ENCODE results near the gene DGCR6L. TPM values are rescaled to one million over a fixed set of nuclear protein-coding genes. Genes with fewer than 3 reads are reported as not detected.

The DGCR6L gene
- total RNA-seq, 1 experiment from 2014 or later, result 50.7 TPM

DNA sequence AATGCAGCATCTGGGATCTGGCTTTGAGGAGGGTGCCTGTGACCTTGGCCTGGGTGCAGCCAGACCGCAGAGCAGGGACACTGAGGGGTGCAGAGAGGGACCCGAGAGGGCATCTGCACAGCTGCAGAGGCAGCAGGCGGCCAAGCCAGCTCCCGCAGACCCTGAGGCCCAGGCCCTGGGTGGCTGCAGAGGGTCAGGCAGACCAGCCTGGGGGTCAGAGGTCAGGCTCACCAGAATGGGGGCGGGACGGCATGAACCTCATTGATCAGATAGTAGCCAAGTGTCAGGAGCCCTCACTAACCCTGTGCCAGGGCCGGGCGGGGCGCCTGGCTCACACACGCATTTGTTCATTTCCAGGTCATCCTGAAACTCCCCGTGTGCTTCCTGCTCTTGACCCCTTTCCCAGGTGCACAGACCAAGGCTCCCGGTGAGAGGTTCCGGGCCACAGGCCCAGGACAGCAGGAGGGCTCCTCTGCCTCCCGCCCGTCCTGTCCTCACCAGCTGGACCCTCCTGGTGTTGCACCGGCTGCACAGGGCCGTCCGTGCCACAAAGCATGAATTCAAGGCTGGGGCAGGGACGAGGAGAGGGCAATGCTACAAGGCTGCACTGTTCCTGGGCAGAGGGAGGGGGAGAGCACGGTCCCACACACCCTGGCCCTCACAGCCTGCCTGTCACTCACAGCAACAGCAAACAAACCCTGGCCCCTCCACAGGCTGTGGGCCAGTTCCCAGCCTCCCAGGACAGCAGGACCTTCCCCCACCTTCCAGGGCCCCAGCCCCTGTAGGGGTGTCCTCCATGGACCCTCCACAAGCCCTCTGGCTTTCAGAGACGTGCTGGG lies 55.0 kb downstream of the DGCR6L start:
- Histone ChIP-seq H3K9me3 (ENCODE audit: low read depth, low read length, poor library complexity, severe bottlenecking) (no peaks in the 10 kb centered on the region), H3K27ac (ENCODE audit: low read depth, low read length, poor library complexity, severe bottlenecking) (no peak overlapping the region), H3K27me3 (replicated peaks; ENCODE audit: insufficient read depth, low read depth, low read length, poor library complexity) (no peaks in the 10 kb centered on the region), H3K36me3 (ENCODE audit: insufficient read depth, low read length, poor library complexity, severe bottlenecking) (no peaks in the 10 kb centered on the region), H3K4me3 (ENCODE audit: low read depth, low read length, poor library complexity, severe bottlenecking) (no peak overlapping the region), H3K4me1 (ENCODE audit: insufficient read depth, low read length, poor library complexity, severe bottlenecking) (peaks cover 8% of the 10 kb centered on the region)
- TF ChIP-seq EZH2 (IDR thresholded peaks at IDR 0.05; ENCODE audit: borderline replicate concordance, low read depth, low read length, poor library complexity, severe bottlenecking), result no peak
- no peak for TF ChIP-seq CTCF (conservative IDR thresholded peaks at IDR 0.05; ENCODE audit: low read depth, low read length)
- POLR2A ChIA-PET (ENCODE audit: low non-redundant PET), result no interaction called here
- intact Hi-C loops (cut with micrococcal nuclease; ENCODE audit: unreplicated experiment), result no loop called here
- no peak for DNase-seq (ENCODE audit: low spot score)
- CTCF ChIA-PET, result interaction anchor here (0.5 kb wide), 1 partner anchor 18 kb away, joined by 4 read pairs; no protein-coding TSS in a partner anchor
- BruUV-seq (replicated peaks), result no TSS peak

Other genes starting within 250 kb of the DGCR6L start
- gene DGCR8, start 239.8 kb downstream of the DGCR6L start, total RNA-seq (2021), result 63.2 and 74.8 TPM in 2 replicates
- 501 and 509 TPM in 2 replicates for gene RANBP1, start 204.0 kb downstream of the DGCR6L start, total RNA-seq (2021)
- gene TRMT2A, start 202.8 kb downstream of the DGCR6L start, total RNA-seq (2021), result 68.1 and 71.1 TPM in 2 replicates
- gene ZDHHC8, start 188.3 kb downstream of the DGCR6L start, total RNA-seq (2021), result 58.8 and 60.2 TPM in 2 replicates
- gene CCDC188, start 169.0 kb downstream of the DGCR6L start, total RNA-seq (2021), result not detected in 2 replicates
- gene RTN4R, start 51.7 kb downstream of the DGCR6L start, total RNA-seq (2021), result 9.6 and 9.9 TPM in 2 replicates
- gene ZNF74, start 74.1 kb upstream of the DGCR6L start, total RNA-seq (2021), result 37.2 and 37.7 TPM in 2 replicates
- gene SCARF2, start 117.8 kb upstream of the DGCR6L start, total RNA-seq (2021), result 1.4 and 1.7 TPM in 2 replicates
- gene KLHL22, start 175.7 kb upstream of the DGCR6L start, total RNA-seq (2021), result 36.2 and 46.3 TPM in 2 replicates
- gene MED15, start 187.6 kb upstream of the DGCR6L start, total RNA-seq (2021), result 96.2 and 101 TPM in 2 replicates

Measured in A673 (cell line).